ENCODE measurements around the gene BAIAP2L1. TPM values are rescaled to one million over a fixed set of nuclear protein-coding genes. Genes with fewer than 3 reads are reported as not detected.

Gene BAIAP2L1
- total and polyA plus RNA-seq, 2 donors from 2014 or later: 9.6 to 18.8 TPM

- Histone ChIP-seq H3K27ac (ENCODE audit: low read depth in 2 of 2, low read length in 2 of 2) (no peak overlapping the region), H3K36me3 (ENCODE audit: control insufficient read depth in 2 of 3, insufficient read depth in 3 of 3, low read length in 3 of 3) (no peaks in the 10 kb centered on the region), H3K9me3 (ENCODE audit: control insufficient read depth in 2 of 3, insufficient read depth in 1 of 3, low read length in 3 of 3) (no peaks in the 10 kb centered on the region), H3K4me1 (ENCODE audit: control insufficient read depth in 2 of 3, insufficient read depth in 2 of 3, low read depth in 1 of 3, low read length in 3 of 3) (peaks cover 0 to 5% (median 0%) of the 10 kb centered on the region in 3 donors), H3K27me3 (ENCODE audit: control insufficient read depth, insufficient read depth, low read length) (no peaks in the 10 kb centered on the region), H3K4me3 (ENCODE audit: low read length in 3 of 3) (no peak overlapping the region), H3K9ac (ENCODE audit: low read length in 3 of 3) (no peak overlapping the region)
- intact Hi-C loops (cut with DNase I): no loop called here
- DNase-seq (no peak), FAIRE-seq (no peak)
- TF ChIP-seq, protein P1, sequence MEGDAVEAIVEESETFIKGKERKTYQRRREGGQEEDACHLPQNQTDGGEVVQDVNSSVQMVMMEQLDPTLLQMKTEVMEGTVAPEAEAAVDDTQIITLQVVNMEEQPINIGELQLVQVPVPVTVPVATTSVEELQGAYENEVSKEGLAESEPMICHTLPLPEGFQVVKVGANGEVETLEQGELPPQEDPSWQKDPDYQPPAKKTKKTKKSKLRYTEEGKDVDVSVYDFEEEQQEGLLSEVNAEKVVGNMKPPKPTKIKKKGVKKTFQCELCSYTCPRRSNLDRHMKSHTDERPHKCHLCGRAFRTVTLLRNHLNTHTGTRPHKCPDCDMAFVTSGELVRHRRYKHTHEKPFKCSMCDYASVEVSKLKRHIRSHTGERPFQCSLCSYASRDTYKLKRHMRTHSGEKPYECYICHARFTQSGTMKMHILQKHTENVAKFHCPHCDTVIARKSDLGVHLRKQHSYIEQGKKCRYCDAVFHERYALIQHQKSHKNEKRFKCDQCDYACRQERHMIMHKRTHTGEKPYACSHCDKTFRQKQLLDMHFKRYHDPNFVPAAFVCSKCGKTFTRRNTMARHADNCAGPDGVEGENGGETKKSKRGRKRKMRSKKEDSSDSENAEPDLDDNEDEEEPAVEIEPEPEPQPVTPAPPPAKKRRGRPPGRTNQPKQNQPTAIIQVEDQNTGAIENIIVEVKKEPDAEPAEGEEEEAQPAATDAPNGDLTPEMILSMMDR (IDR thresholded peaks at IDR 0.05; ENCODE audit: borderline replicate concordance, extremely low read depth, insufficient read depth): no peak
Measured at GRCh38 chr7:98359395-98359794, 41.5 kb downstream of the BAIAP2L1 start.

GRCh38 chr7:98358706-98359105 lies 42.2 kb downstream of the BAIAP2L1 start:
- DNase-seq (no peak), FAIRE-seq (no peak)
- Histone ChIP-seq H3K4me3 (ENCODE audit: low read length in 3 of 3) (no peak overlapping the region), H3K9me3 (ENCODE audit: control insufficient read depth in 2 of 3, insufficient read depth in 1 of 3, low read length in 3 of 3) (no peaks in the 10 kb centered on the region), H3K27ac (ENCODE audit: low read depth in 2 of 2, low read length in 2 of 2) (no peak overlapping the region), H3K4me1 (ENCODE audit: control insufficient read depth in 2 of 3, insufficient read depth in 2 of 3, low read depth in 1 of 3, low read length in 3 of 3) (peaks cover 0 to 5% (median 0%) of the 10 kb centered on the region in 3 donors), H3K36me3 (ENCODE audit: control insufficient read depth in 2 of 3, insufficient read depth in 3 of 3, low read length in 3 of 3) (no peaks in the 10 kb centered on the region), H3K27me3 (ENCODE audit: control insufficient read depth, insufficient read depth, low read length) (no peaks in the 10 kb centered on the region), H3K9ac (ENCODE audit: low read length in 3 of 3) (no peak overlapping the region)
- TF ChIP-seq, protein P1 (IDR thresholded peaks at IDR 0.05; ENCODE audit: borderline replicate concordance, extremely low read depth, insufficient read depth): no peak
- intact Hi-C loops (cut with DNase I): no loop called here

GRCh38 chr7:98357751-98358161 lies 43.1 kb downstream of the BAIAP2L1 start:
- TF ChIP-seq, protein P1 (IDR thresholded peaks at IDR 0.05; ENCODE audit: borderline replicate concordance, extremely low read depth, insufficient read depth): no peak
- Histone ChIP-seq H3K9me3 (ENCODE audit: control insufficient read depth in 2 of 3, insufficient read depth in 1 of 3, low read length in 3 of 3) (no peaks in the 10 kb centered on the region), H3K27ac (ENCODE audit: low read depth in 2 of 2, low read length in 2 of 2) (no peak overlapping the region), H3K4me3 (ENCODE audit: low read length in 3 of 3) (no peak overlapping the region), H3K4me1 (ENCODE audit: control insufficient read depth in 2 of 3, insufficient read depth in 2 of 3, low read depth in 1 of 3, low read length in 3 of 3) (peaks cover 0 to 5% (median 0%) of the 10 kb centered on the region in 3 donors), H3K36me3 (ENCODE audit: control insufficient read depth in 2 of 3, insufficient read depth in 3 of 3, low read length in 3 of 3) (no peaks in the 10 kb centered on the region), H3K9ac (ENCODE audit: low read length in 3 of 3) (no peak overlapping the region), H3K27me3 (ENCODE audit: control insufficient read depth, insufficient read depth, low read length) (no peaks in the 10 kb centered on the region)
- FAIRE-seq (no peak), DNase-seq (peak in 1 of 5 donors; percentile 14)
- intact Hi-C loops (cut with DNase I): no loop called here

GRCh38 chr7:98355250-98355538 lies 45.7 kb downstream of the BAIAP2L1 start:
- intact Hi-C loops (cut with DNase I): no loop called here
- H3K9ac ChIP-seq (ENCODE audit: low read length in 3 of 3): no peak overlapping the region
- FAIRE-seq (no peak), DNase-seq (no peak)
- peaks cover 0 to 3% (median 0%) of the 10 kb centered on the region in 3 donors for H3K4me1 ChIP-seq (ENCODE audit: control insufficient read depth in 2 of 3, insufficient read depth in 2 of 3, low read depth in 1 of 3, low read length in 3 of 3)
- H3K9me3 ChIP-seq (ENCODE audit: control insufficient read depth in 2 of 3, insufficient read depth in 1 of 3, low read length in 3 of 3): no peaks in the 10 kb centered on the region
- TF ChIP-seq, protein P1 (IDR thresholded peaks at IDR 0.05; ENCODE audit: borderline replicate concordance, extremely low read depth, insufficient read depth): no peak
- no peaks in the 10 kb centered on the region for H3K36me3 ChIP-seq (ENCODE audit: control insufficient read depth in 2 of 3, insufficient read depth in 3 of 3, low read length in 3 of 3)
- H3K27me3 ChIP-seq (ENCODE audit: control insufficient read depth, insufficient read depth, low read length): no peaks in the 10 kb centered on the region
- H3K4me3 ChIP-seq (ENCODE audit: low read length in 3 of 3): no peak overlapping the region
- no peak overlapping the region for H3K27ac ChIP-seq (ENCODE audit: low read depth in 2 of 2, low read length in 2 of 2)

Data from kidney (tissue), 14 donors.